ENCODE data around the gene MYO3B. TPM values are rescaled to one million over a fixed set of nuclear protein-coding genes. Genes with fewer than 3 reads are reported as not detected.

The MYO3B gene
- total RNA-seq, 3 donors from 2014 or later (not counting 1 experiment from before 2014, with no cell fraction given), result 0.68 to 0.88 (median 0.75) TPM

DNA sequence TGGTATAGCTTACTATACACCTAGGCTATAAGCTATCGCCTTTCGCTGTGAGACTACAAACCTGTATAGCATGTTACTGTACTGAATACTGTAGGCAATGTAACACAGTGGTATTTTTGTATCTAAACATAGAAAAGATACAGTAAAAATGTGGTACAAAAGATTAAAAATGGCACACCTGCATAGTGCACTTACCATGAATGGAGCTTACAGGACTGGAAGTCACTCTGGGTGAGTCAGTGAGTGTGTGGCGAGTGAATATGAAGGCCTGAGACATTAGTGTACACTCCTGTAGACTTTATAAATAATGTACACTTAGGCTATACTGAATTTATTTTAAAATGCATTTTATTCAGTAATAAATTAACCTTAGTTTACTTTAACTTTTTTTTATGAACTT is 279.0 kb downstream of the MYO3B start:
- Mint-ChIP-seq H3K4me3 (no peak overlapping the region), H3K36me3 (no peaks in the 10 kb centered on the region), H3K27me3 (ENCODE audit: low read depth in 2 of 2) (peaks cover 0 to 12% of the 10 kb centered on the region in 2 donors), H3K9me3 (no peaks in the 10 kb centered on the region), H3K4me1 (no peaks in the 10 kb centered on the region), H3K27ac (no peak overlapping the region)
- H3K4me3 ChIP-seq (ENCODE audit: low read length), result no peak overlapping the region
- 100% methylated on average over 2 of the region's 3 CpGs for WGBS (ENCODE audit: insufficient coverage)
- no peaks in the 10 kb centered on the region for H3K9me3 ChIP-seq (ENCODE audit: control insufficient read depth, insufficient read depth, low read length)
- H3K36me3 ChIP-seq (ENCODE audit: control insufficient read depth, insufficient read depth, low read length), result no peaks in the 10 kb centered on the region
- intact Hi-C loops (cut with micrococcal nuclease), result no loop called here
- no peaks in the 10 kb centered on the region for H3K4me1 ChIP-seq (ENCODE audit: control insufficient read depth, insufficient read depth, low read length)
- TF ChIP-seq, protein P1, sequence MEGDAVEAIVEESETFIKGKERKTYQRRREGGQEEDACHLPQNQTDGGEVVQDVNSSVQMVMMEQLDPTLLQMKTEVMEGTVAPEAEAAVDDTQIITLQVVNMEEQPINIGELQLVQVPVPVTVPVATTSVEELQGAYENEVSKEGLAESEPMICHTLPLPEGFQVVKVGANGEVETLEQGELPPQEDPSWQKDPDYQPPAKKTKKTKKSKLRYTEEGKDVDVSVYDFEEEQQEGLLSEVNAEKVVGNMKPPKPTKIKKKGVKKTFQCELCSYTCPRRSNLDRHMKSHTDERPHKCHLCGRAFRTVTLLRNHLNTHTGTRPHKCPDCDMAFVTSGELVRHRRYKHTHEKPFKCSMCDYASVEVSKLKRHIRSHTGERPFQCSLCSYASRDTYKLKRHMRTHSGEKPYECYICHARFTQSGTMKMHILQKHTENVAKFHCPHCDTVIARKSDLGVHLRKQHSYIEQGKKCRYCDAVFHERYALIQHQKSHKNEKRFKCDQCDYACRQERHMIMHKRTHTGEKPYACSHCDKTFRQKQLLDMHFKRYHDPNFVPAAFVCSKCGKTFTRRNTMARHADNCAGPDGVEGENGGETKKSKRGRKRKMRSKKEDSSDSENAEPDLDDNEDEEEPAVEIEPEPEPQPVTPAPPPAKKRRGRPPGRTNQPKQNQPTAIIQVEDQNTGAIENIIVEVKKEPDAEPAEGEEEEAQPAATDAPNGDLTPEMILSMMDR (IDR thresholded peaks at IDR 0.05), result no peak
- ATAC-seq, result no peak
- H3K27me3 ChIP-seq (ENCODE audit: control insufficient read depth, insufficient read depth, low read length), result no peaks in the 10 kb centered on the region
- no peak for DNase-seq
- no peak overlapping the region for H3K27ac ChIP-seq (ENCODE audit: low read length)

DNA sequence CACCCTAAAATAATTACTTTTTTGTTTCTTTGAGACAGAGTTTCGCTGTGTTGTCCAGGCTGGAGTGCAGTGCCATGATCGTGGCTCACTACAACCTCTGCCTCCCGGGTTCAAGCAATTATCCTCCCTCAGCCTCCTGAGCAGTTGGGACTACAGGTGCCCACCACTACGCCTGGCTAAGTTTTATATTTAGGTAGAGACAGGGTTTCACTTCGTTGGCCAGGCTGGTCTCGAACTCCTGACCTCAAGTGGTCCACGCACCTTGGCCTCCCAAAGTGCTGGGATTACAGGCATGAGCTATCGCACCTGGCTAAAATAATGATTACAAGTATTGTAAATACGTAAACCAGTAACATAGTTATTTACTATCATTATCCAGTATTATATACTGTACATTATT is 279.8 kb downstream of the MYO3B start:
- WGBS (ENCODE audit: insufficient coverage), result 91% methylated on average over 7 of the region's 9 CpGs
- TF ChIP-seq, protein P1 (IDR thresholded peaks at IDR 0.05), result no peak

DNA sequence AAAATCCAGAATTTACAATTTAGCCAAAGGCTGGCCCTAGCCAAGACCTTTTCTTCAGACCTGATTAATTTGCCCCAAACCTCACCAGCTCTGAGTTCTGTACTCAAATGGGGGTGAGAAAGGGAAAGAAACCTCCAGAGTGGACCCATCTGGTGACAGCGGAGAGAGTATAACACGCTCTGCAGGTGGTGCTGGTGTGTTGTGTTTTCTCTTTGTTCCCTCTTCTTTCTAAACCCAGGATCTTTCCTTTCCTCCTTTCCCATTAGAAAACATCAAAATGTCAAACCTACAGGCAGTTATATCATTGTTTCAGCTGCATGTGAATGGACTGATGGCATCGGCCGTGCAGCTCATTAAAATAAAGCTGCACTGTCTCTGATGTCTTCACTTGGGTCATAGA is 283.9 kb downstream of the MYO3B start:
- WGBS (ENCODE audit: insufficient coverage), result 100% methylated on average over 2 of the region's 4 CpGs
- H3K27me3 ChIP-seq (ENCODE audit: control insufficient read depth, insufficient read depth, low read length), result no peaks in the 10 kb centered on the region
- H3K27me3 Mint-ChIP-seq (ENCODE audit: low read depth in 2 of 2), result no peaks in the 10 kb centered on the region
- TF ChIP-seq, protein P1 (IDR thresholded peaks at IDR 0.05), result no peak
- no peaks in the 10 kb centered on the region for H3K9me3 ChIP-seq (ENCODE audit: control insufficient read depth, insufficient read depth, low read length)
- DNase-seq (no peak), ATAC-seq (no peak)
- no peaks in the 10 kb centered on the region for H3K36me3 Mint-ChIP-seq
- H3K27ac Mint-ChIP-seq, result no peak overlapping the region
- H3K4me1 Mint-ChIP-seq, result no peaks in the 10 kb centered on the region
- H3K4me3 Mint-ChIP-seq, result no peak overlapping the region
- no peak overlapping the region for H3K27ac ChIP-seq (ENCODE audit: low read length)
- no peaks in the 10 kb centered on the region for H3K9me3 Mint-ChIP-seq
- H3K4me1 ChIP-seq (ENCODE audit: control insufficient read depth, insufficient read depth, low read length), result no peaks in the 10 kb centered on the region
- H3K36me3 ChIP-seq (ENCODE audit: control insufficient read depth, insufficient read depth, low read length), result no peaks in the 10 kb centered on the region
- intact Hi-C loops (cut with micrococcal nuclease), result no loop called here
- H3K4me3 ChIP-seq (ENCODE audit: low read length), result no peak overlapping the region

More for the DNA sequence above, 279.8 kb downstream of the MYO3B start:
- Histone ChIP-seq H3K9me3 (ENCODE audit: control insufficient read depth, insufficient read depth, low read length) (no peaks in the 10 kb centered on the region), H3K27me3 (ENCODE audit: control insufficient read depth, insufficient read depth, low read length) (no peaks in the 10 kb centered on the region), H3K36me3 (ENCODE audit: control insufficient read depth, insufficient read depth, low read length) (no peaks in the 10 kb centered on the region), H3K4me3 (ENCODE audit: low read length) (no peak overlapping the region), H3K4me1 (ENCODE audit: control insufficient read depth, insufficient read depth, low read length) (no peaks in the 10 kb centered on the region), H3K27ac (ENCODE audit: low read length) (no peak overlapping the region)
- intact Hi-C loops (cut with micrococcal nuclease), result no loop called here
- Mint-ChIP-seq H3K4me3 (no peak overlapping the region), H3K4me1 (no peaks in the 10 kb centered on the region), H3K27ac (no peak overlapping the region), H3K27me3 (ENCODE audit: low read depth in 2 of 2) (peaks cover 0 to 12% of the 10 kb centered on the region in 2 donors), H3K9me3 (no peaks in the 10 kb centered on the region), H3K36me3 (no peaks in the 10 kb centered on the region)
- ATAC-seq, result no peak
- DNase-seq, result no peak

DNA sequence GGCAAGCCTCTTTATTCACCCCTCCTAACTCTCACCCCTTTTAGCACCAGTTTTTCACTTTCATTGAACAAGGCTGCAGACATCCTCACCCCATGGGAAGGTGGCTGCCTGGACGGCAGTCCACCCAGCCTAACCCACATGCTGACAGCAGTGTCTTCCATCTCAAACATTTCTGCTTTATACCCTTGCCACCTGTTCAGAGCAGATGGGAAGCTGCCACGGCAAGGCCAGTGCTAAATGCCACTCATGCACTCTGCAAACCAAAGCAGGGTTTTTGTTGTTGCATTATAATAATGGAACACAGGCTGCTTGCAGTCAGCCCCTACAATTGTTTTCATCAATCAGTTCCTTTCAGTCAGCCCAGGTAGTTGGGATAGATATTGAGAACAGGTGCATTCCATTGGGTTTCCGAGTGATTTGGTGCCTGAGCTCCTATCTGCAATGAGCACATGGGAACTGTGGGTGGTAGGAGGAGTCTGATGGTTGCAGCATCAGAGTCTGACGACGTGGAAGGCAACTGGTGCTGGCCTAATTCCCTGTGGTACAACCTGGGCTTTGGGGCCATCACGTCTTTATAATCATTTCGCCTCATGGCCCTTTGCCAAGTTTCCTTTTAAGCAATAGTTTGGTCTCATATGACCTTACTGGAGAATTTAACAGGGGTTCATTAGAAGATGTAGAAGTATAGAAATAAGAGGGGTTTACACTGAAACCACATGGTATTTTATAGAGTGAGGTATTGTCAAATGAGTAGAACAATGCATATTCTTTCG is 284.7 kb downstream of the MYO3B start:
- H3K4me1 Mint-ChIP-seq, result no peaks in the 10 kb centered on the region
- ATAC-seq (no peak), DNase-seq (no peak)
- Histone ChIP-seq H3K27me3 (ENCODE audit: control insufficient read depth, insufficient read depth, low read length) (no peaks in the 10 kb centered on the region), H3K27ac (ENCODE audit: low read length) (no peak overlapping the region), H3K4me1 (ENCODE audit: control insufficient read depth, insufficient read depth, low read length) (no peaks in the 10 kb centered on the region), H3K9me3 (ENCODE audit: control insufficient read depth, insufficient read depth, low read length) (no peaks in the 10 kb centered on the region), H3K4me3 (ENCODE audit: low read length) (no peak overlapping the region), H3K36me3 (ENCODE audit: control insufficient read depth, insufficient read depth, low read length) (no peaks in the 10 kb centered on the region)
- no peaks in the 10 kb centered on the region for H3K27me3 Mint-ChIP-seq (ENCODE audit: low read depth in 2 of 2)
- no peak overlapping the region for H3K4me3 Mint-ChIP-seq
- TF ChIP-seq, protein P1 (IDR thresholded peaks at IDR 0.05), result no peak
- intact Hi-C loops (cut with micrococcal nuclease), result no loop called here
- H3K36me3 Mint-ChIP-seq, result no peaks in the 10 kb centered on the region
- no peaks in the 10 kb centered on the region for H3K9me3 Mint-ChIP-seq
- WGBS (ENCODE audit: insufficient coverage), result 71% methylated on average over 8 of the region's 8 CpGs
- H3K27ac Mint-ChIP-seq, result no peak overlapping the region
